ENCODE measurements around the gene PHF3.

PHF3 gene

DNA sequence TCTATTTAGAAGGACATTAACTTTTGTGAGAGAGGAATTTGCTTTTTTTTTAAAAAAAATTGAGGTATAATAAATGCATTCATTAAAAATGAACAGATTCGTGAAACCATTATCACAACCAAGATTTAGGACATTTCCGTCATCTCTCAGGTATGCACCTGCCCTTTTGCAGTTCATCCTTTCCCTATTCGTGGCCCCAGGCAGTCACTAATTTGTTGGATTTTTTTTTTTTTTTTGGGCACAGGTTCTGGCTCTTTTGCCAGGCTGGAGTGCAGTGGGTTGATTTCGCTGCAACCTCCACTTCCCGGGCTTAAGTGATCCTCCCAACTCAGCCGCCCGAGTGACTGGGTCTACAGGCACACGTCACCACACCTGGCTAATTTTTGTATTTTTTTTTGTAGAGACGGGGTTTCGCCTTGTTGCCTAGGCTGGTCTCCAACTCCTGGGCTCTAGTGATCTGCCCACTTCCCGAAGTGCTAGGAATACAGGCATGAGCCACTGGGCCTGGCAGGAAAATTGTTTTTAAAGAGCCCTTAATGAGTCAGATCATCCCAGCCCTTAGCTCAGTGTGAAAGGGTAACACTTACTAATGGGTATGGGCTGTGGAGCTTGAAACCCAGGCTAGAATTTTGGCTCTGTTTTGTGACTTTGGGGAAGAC lies 9.2 kb downstream of the PHF3 start:
- no peak for DNase-seq

DNA sequence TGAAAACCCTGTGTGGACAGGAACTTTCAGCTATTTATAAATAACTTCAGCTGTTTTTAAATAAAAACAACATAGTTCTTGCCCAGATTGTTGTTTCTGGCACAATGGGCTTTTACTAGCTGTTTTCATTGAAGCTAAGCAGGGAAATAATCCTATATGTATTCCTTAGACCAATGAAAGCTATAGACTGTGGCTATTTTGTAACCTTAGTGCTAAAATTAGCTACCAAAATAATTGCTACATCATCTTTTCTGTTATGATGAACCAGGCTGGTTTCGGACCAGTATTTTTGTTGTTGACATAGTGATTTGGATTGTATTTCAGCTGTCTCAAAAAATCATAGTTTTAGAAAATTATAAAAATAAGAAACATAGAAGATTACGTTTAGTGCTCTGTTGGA lies 13.7 kb downstream of the PHF3 start:
- no peak for DNase-seq

DNA sequence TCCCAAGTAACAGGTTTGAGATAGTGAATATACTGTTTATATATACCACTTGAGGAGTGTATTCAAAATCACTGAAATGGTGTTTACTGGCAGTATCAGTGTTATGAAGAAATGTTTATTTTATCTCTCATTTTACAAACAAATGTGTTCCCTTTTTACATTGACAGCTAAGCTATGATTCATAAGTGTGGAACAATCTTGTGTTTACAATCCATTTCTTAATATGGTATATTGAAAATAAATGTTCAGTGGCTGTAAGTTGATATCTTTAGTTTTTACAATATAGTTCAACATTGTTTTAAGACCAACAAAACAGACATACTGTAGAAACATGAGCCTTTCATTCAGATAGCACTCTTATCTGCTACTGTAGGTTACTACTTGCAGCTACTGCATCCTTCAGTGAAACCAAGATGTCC lies 14.3 kb downstream of the PHF3 start:
- DNase-seq = no peak

DNA sequence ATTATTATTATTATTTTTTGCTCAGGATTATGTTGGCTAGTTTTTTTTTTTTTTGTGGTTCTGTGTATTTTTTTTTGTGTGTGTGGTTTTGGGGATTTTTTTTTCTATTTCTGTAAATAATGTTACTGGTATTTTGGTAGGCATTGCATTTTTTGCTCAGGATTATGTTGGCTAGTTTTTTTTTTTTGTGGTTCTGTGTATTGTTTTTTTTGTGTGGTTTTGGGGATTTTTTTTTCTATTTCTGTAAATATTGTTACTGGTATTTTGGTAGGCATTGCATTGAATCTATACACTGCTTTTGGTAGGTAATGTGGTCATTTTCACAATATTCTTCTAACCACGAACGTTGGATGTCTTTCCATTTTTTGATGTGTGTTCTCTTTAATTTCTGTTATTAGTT lies 17.4 kb downstream of the PHF3 start:
- no peak for DNase-seq

DNA sequence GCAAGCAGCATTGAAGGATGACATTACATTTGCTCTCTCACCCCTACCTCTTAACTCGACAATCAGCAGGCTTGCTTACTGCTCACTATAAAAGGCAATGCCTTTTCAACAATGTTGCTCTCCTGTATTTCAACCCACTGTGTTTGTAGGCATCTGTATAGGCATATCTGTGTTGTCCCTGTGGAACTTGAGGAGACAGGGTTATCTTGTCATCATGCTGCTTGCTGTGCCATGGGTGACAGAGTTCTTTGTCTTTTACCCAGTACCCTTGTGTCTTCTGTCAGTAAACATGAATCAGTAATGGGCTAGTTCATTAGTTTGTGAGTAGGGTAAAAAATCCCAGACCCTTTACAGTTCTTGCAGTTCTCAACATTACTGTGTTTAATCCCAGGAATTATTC lies 25.2 kb downstream of the PHF3 start:
- no peak for DNase-seq

DNA sequence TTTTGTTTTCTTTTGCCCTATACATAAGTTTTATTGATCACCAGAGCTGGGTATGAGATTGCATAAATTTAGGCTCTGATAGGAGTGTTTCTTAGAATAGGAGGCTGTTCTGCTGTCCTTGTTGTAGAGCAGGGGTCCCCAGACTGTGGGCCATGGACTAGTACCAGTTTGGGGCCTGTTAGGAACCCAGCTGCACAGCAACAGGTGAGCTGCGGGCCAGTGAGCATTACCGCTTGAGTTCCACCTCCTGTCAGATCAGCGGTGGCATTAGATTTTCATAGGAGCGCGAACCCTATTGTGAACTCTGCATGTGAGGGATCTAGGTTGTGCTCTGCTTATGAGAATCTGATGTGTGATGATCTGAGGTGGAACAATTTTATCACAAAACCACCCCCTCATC lies 26.2 kb downstream of the PHF3 start:
- no peak for DNase-seq

DNA sequence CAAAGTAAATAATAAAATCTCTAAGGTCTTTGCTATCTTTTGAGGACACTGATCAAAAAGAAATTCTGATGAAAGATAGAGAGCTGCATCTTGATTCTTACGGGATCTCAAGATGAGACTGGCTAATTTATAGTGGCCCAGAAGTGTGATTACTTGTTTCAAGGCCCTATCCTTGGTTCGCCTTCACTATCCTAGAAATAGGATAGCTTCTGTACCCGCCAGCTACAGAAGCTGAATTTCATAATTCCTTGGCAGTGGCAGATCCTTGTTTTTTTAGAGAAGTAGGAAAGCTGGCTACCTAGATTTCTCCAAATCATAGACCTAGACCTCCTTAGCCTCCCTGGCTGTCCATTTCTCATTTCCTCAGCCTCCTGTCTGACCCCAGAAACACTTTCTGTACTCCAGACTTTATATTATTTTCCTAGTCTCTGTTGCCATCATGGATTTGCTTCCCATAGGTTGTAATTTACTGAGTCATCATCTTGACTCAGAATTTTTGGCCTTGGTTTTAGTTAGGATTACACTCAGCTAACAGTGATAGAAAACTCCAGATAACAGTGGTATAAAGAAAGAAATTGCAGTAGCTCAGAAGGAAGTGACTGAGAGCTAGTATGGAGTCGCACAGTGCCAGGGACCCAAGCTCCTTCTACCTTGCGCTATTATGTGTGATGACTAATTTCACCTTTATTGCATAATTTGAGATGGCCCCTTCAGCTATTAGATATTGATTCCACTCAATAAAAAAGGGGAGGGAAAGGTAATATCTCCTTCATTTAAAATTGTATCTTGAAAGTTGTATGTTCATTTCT lies 27.7 kb downstream of the PHF3 start:
- no peak for DNase-seq

DNA sequence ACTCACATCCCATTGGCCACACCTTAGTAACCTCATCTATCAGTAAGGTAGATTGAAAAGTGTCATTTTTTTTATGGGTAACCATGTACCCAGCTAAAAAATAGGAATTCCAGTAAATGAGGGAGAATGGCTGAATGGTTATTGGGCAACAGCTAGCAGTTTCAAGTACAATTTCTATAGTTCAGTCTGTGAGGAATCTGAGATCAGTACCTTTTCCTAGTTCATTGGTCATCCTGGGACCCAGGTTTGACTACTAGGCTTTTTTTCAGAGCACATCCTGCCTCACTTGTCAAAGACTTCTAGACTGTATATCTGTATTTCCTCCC lies 28.3 kb downstream of the PHF3 start:
- no peak for DNase-seq

DNA sequence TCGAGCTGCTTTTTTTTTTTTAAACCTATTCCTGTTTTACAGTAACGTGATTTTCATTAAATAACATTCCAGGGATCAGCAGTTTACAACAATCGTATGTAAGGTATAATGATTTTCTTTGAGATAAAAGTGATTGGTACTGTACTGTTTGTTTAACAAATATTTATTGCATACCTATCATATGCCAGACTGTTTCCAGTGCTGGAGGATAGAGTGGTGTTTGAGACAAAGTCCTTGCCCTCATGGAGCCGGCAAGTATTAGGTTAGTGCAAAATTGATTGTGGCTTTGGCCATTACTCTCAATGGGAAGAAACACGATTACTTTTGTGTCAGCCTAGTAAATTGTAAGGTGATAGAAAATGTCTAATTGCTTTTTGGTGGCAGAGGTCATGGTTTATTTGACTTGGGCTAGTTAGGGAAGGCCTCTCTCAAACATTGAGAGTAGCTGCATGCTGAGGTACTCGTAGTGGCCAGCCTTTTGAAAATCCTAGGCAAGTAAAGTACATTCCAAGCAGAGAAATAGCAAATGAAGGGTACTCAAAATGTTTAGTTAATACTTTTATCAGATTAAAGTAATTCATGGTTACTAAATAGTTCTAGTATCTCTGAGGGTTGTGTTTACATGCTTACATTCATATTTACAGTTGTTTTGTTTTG lies 35.6 kb downstream of the PHF3 start:
- DNase-seq = no peak

DNA sequence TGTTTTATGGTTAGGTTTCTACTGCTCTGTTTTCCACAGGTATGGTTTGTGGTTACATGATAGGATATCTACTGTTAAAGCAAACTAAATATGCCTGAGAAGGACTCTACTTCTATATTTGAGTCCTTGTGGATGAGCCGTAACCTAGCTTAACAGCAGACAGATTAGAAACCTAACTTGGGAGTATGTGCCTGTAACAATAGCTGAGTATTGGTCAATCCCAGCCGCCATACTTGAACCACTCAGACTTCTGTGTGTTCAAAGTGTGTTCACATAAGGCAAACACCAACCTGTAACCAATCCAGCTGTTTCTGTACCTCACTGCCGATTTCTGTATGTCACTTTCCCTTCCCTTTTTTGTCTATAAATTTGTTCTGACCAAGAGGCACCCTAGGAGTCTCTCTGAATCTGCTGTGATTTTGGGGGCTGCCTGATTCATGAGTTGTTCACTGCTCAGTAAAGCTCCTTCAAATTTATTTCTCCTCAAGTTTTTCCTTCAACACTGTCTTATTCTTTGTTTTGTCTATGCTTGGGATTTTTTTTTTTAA lies 37.1 kb downstream of the PHF3 start:
- DNase-seq = no peak

DNA sequence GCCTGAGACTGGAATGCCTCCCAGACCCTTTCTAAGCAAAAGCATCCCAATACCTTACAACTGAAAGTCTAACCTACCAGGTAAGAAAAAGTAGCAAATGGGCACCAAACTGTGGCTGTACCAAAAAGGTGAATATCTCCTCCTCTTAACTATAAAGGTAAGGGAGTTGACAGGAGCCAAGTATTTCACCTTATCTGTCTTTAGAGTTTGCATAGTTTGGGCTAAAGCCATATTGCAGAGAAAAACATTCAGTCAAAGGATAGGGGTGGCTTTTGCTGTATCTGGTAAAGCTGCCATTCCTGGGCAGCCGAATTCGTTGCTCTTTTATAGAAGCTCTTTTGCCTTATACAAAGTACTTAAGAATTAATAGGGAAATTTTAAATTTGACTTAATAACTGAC lies 38.1 kb downstream of the PHF3 start:
- DNase-seq = no peak

DNA sequence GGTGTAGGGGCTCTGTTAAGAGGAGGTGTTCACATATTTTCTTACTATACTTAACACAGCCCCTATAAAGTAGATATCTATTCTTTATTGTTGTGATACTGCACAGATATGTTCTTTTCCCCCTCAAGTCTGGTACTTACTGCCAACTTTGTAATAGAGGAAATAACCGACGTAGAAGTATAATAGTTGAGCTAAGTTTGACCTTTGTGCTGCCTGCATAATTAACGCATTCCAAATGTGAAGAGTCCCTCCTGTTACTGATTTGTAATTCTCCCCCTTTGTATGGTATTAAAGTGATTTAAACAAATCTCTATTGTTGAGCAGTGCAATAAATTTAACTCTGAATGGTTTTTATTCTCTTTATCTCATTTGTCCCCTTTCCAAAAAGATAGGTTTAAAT lies 39.0 kb downstream of the PHF3 start:
- no peak for DNase-seq

DNA sequence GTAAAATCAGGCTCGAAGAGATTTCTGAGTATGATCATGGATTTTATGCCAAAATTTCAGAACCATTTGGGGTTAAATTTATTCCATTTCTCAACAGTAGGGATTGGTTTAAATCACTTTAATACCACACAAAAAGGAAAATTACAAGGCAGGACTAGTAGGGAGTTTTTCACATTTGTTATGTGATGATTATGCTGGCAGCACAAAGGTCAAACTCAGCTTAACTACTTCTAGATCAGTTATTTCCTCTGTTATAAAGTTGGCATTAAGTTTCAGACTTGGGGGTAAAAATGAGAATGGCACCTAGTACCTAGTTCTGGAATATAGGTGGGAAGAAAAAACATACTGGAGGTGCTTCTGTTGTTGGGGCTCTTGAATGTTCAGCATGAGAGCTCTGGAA lies 39.5 kb downstream of the PHF3 start:
- DNase-seq = no peak

DNA sequence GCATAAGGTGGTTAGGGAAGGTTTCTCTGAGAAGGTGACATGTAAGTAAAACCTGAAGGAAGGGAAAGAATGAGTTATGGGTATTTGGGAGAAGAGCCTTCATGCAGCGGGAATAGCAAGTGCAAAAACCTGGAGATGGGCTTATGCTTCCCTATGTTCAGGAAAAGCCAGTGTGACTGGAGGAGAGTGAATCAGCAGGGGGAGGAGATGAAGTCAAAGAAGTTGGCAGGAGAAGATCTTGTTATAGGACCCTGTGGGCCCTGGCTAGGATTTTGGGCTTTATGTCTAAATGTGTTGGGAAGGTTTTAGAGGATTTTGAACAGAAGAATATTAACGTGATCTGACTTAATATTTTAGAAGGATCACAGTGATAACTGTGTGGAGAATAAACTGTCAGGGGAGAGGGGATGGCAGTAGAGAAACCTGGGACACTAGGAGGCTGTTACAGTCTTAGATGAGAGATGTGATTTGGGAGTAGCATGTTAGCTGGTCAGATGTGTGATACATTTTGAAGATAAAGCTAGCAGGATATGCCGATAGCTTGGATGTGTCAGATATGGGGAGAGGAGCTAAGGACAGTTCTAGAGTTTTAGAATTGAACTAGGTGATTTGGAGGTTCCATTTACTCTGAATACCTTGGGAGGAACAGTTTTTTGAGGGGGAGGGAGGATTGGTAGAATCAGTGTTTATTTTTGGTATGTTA lies 41.0 kb downstream of the PHF3 start:
- no peak for DNase-seq

DNA sequence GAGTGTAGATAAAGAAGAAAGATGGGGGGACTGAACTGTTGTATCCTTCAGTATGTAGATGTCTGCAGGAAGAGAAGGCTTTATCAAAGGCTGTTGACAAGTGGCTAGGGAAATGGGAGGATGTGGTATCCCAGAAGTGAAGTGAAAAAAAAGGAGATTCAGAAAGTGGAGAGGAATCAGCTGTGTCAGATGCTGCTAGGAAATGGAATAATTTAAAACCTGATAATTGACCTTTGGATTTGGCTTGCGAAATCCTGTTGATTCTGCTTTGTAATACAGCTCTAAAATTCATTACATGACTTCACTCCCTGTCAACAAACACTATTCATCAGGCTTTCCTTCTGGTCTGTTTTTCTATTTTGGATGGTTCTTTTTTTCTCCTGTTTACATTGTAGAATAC lies 41.7 kb downstream of the PHF3 start:
- DNase-seq = no peak

DNA sequence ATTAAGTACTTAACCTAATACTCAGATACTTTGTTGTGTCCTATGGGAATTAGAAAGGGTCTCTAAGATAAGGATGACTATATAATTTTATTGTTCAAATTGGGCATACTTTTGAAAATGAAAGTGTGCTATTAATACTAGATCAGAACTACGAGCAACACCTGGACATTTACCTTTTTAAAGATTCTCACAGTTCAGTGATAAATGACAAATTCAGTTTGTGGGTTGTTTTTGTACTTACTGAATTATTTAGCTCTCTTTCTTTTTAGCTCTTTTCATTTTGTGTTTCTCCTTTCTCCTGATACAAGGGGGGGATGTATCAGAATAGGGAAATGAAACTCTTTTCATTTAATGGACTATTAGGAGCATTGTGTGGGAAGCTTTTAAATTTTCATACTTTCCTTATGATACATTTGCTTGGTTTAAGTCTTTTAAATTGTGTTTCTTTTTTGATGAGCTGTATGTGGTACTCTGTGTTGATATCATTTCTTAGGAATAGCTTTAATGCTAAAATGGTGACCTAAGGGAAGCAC lies 47.5 kb downstream of the PHF3 start:
- DNase-seq = no peak

DNA sequence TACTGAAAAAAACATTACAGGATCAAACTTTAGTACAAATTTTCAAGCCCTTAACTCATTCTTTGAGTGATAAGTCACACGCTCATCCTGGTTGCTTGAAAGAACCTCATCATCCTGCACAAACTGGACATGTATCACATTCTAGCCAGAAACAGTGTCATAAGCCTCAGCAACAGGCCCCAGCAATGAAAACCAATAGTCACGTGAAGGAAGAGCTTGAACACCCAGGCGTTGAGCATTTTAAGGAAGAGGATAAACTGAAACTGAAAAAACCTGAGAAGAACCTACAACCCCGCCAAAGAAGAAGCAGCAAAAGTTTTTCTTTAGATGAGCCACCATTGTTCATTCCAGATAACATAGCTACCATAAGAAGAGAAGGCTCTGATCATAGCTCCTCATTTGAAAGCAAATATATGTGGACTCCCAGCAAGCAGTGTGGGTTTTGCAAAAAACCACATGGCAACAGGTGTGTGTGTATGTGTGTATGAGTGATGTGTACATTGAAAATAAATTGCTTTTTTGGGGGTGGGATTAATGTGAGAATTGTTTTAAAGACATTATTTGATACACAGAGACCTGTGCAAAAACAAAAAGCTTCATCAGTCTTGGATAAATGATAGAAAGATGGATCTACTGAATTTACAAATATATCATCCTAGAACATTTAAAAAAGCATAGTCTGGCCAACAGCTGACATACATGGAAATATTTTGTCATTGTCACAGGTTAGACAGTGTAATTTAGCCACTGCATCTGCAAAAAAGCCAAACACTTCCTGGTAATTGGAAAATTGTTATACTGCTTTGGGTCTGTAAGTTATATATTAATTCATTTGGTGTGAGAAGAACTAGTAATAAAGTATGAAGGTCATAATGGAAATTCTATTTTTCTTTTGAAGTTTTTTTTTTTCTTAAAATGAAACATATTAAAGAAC lies 50.1 kb downstream of the PHF3 start:
- DNase-seq = no peak

DNA sequence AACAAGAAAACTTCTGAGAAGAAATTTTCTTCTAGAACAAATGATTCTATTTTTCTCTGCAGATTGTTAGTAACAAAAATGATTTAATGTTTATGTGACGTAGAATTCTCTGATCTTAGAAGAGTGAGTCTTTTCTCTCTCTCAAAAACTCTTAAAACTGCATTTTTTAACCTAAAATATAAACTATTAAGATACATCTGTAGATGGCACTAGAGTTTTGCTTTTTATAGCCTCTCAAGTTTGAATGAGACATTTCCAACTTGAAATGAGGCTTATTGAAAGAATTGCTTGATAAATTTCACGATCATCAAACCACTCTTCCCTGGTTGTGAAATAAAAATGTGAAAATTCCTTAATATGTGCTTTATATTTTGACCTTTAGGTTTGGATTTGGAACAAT lies 53.8 kb downstream of the PHF3 start:
- DNase-seq = no peak

DNA sequence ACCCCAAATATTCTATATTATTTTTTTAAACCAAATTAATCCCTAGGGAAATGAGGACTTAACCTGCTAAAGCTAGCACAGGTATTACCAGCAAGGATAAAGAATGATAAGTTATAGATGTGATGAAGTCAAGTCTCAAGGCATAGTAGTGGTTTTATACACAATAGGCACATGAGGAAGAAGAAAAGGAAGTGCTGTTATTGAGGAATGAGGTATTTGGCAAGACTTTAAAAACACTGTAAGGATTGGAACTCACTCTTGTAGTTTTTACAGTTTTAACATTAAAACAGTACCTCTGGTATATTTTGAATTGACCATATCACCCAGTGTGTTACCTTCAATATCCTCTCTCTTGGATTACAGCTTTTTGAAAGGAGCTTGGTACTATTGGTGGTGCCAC lies 54.6 kb downstream of the PHF3 start:
- no peak for DNase-seq

DNA sequence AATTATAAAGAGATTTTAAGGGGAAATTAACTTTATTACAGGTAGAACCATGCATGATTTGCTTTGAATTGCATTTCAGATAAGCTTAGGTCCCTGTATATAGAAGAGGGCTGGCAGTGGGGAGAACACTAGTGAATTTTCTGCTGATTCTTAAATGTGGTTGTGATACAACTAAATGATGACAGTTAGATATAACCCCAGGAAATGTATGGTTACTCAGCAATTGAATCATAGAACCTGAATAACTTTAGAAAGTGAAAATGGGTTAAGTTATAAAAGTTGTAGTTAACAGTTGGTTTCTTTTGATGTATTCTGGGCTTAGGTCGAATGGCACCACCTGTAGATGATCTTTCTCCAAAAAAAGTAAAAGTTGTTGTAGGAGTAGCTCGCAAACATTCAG lies 70.1 kb downstream of the PHF3 start:
- DNase-seq = no peak

DNA sequence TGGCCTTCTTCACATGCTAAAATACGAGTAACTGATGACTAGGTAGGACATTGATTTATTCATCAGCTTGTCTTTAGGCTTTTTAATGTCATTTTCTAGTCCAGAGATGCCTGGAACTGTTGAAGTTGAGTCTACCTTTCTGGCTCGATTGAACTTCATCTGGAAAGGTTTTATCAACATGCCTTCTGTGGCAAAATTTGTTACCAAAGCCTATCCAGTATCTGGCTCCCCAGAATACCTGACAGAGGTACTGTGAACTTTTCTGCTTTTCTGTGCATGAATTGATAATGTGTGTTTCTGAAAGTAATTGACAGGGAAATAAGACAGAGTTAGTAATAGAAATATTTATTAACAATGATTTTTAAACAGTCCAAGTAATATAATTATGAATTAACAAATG lies 71.0 kb downstream of the PHF3 start:
- no peak for DNase-seq

DNA sequence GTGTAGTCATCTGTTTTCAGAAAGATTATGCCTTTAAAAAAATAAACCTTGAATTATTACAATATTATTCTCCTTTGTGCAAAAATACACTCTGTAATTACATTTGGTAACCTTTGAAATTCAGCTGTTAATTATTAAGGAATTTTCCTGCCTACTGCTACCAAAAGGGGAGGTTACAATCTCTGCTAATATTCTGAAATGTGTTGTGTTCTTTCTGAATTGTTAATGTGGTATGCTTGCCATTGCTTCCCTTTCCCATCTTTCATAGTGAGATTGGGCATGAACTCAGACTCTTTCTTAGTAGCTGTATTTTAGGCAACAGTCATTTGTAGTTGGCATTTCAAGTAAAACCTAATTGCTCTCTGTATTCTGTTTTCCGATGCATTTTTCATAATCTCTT lies 73.0 kb downstream of the PHF3 start:
- no peak for DNase-seq
